GM19452 (cell line): ENCODE results near the gene PLPP4.

Source experiments
- ATAC-seq: cut with Tn5 transposase; IDR thresholded peaks from one replicate; pipeline ENCODE4 v1.9.1; 2021; ENCODE audit not compliant: unreplicated experiment

Gene PLPP4

DNA sequence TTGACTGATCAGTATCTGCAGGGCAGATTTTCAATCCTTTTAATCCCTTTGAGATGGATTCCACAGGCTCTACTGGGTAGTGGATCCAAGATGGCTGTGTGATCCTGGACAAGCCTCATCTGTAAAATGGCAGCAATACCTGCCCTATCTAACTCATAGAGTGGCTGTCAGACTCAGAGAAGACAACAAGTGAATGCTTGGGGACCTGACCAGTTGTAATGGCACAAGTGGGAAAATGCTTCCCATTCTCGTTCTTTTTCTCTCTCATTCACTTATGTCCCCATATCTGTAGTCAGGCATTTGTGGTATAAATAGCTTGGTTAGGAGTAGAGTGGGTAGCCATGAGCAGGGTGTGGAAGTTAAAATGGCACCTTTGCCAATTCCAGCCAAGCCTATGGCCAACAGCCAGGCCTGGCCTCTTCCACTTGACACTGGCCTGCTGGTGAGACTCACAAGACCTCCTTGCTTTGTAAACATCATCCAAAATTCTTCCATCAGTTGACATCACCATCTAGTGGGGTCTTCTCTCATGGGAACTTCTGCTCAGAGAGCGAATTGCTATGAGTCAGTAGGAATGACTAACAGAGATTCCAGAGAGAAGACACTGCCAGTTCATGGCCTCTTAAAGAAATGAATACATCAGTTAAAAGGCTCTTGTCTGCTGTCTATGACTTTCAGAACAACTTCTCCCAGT lies 150.1 kb downstream of the PLPP4 start:
- peak; percentile 25 for ATAC-seq

- peak; percentile 41 for ATAC-seq
Measured at GRCh38 chr10:120607710-120608703, 151.0 kb downstream of the PLPP4 start.

DNA sequence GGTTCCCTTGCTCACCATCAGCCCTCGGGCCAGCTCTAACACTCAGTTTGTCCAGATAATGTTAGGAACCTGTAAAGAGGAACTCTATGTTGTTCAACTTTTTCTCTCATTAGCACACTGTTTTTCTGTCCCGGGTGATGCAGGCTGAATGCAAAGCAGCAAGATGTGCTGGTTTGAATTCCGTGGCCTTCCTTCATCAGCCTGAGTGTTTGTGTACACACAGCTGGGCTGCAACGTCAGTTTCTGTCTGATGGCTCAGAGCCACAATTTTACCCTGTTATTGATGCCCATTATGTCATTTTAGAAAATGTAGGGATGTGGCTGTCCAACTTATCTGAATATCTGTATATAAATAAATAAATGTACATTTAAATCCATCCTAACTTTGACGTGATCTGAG lies 152.0 kb downstream of the PLPP4 start:
- ATAC-seq = no peak

DNA sequence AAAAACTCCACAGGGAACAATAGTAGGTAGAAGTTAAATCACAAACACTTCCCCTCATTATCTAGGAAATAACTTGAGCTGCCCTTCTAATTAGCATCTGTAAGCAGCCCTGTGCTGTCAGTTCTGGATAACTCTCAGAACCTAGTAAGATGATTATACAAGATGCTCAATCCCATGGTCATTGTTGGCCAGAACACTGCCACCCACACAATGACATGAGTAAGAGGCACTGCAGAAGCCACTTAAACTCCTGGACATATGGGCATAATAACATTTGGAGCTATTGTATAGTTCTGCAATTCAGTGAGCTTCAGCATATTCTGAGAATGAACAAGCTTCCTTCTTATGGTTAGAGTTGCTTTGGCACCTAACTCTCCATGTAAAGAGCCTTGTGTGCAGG lies 153.8 kb downstream of the PLPP4 start:
- no peak for ATAC-seq

- ATAC-seq = no peak
Measured at GRCh38 chr10:120612756-120613155, 155.7 kb downstream of the PLPP4 start.

DNA sequence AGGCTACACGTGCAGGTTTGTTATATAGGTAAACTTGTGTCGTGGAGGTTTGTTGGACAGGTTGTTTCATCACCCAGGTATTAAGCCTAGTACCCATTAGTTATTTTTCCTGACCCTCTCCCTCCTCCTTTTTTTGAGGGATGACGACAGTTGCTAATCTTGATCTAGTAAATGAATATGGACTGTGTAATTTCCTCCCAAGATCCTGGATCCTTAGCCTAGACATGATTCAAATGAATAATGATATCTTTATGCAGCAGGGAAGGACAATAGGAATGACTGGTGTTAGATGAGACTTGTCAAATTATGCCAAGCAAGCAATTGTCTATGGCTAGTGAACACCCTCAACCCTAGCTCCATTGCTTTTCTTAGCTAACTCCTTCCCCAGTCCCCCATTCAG lies 156.2 kb downstream of the PLPP4 start:
- ATAC-seq = no peak

DNA sequence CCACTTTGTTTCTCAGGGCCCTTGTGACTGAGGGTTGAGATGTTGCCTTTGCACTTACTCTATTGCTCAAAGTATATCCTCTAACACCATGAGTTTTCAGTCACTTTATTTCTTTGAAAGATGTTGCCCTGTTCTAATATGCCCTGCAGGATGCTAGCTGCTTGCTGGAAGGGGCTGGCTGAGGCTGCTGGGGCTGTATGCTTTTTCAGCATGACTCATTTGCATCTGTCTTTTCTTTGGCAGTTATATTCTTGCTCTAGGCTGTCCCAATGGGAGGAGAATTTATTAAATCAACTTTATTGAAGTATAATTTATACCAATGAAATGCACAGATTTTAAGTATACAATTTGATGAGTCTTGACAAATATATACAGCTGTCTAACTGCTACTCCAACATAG lies 157.7 kb downstream of the PLPP4 start:
- no peak for ATAC-seq

GRCh38 chr10:120616311-120616911 lies 159.4 kb downstream of the PLPP4 start:
- no peak for ATAC-seq

DNA sequence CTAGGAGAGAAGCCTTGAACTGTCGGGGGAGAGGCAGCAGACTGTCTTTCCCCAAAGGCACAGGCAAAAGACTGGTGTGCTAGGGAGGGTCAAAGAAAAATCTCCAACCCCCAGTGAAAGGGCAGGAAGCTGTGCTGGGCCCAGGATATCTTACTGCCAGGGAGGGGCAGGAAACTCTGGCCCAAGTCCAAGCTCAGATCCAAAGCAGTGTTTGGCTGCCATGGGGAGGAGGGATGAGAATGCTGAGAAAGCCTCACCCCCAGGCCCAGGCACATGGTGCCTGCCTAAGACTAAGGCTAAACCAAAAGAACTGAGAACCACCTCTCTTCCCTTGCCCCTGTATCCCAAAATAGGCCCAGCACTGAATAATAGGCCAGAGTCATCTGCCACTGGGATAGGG lies 171.2 kb downstream of the PLPP4 start:
- ATAC-seq = no peak

GRCh38 chr10:120630266-120630665 lies 173.2 kb downstream of the PLPP4 start:
- no peak for ATAC-seq

- ATAC-seq = no peak
Measured at GRCh38 chr10:120632047-120632446, 175.0 kb downstream of the PLPP4 start.

DNA sequence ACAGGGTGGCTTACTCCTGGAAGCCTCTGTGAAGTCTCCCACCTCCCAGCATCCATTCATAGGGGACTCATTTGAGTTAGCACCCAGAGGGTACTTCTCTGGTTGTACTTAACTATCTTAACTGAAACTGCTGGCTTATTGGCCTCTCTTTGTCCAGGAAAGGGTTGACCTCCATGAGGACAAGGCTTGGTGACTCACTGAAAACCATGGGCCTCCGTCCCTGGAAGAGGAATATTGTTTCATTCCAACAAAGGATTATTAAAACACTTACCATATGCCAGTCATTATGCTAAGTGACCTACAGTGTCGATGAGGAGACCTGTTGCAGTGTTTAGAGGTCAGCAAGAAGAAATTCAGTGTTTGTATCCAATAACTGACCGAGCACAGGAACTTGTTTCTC lies 175.9 kb downstream of the PLPP4 start:
- no peak for ATAC-seq

GRCh38 chr10:120634659-120635058 lies 177.6 kb downstream of the PLPP4 start:
- no peak for ATAC-seq
